Measurements from ENCODE around the gene KRT5. TPM values are rescaled to one million over a fixed set of nuclear protein-coding genes. Genes with fewer than 3 reads are reported as not detected.

The KRT5 gene
- total RNA-seq, 1 experiment from 2014 or later = 89.7 TPM

DNA sequence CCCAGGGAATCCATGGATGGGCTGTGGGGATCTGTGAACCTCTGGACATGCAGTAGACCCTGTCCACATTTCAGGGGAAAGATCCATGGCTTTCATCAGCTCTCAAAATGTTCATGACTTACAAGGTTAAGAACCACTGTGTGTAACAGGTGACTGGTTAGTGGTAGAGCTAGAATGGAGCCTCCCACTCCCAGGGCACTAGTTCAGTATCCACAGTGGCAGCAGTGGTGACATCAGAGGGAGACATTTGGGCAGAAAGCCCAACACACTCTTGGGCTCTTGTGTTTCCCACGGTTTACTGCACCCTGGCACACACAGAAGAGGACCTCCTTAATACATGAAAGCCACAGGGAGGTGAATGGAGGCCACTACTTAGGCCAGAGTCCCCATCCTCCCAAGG lies 44.4 kb upstream of the KRT5 start:
- CTCF ChIA-PET = no interaction called here
- DNase-seq = no peak
- H2AFZ ChIP-seq = no peak overlapping the region
- no peaks in the 10 kb centered on the region for H3K36me3 ChIP-seq (ENCODE audit: low read depth)
- H3K9me2 ChIP-seq (ENCODE audit: insufficient read depth) = no peaks in the 10 kb centered on the region
- no peaks in the 10 kb centered on the region for H4K20me1 ChIP-seq (ENCODE audit: insufficient read depth)
- POLR2A ChIA-PET (ENCODE audit: unreplicated experiment) = interaction anchor here (0.6 kb wide), 1 partner anchor 20 kb away, joined by 5 read pairs; no protein-coding TSS in a partner anchor
- TF ChIP-seq EZH2 (IDR thresholded peaks at IDR 0.05; ENCODE audit: low read depth) = no peak
- TF ChIP-seq, protein P1, sequence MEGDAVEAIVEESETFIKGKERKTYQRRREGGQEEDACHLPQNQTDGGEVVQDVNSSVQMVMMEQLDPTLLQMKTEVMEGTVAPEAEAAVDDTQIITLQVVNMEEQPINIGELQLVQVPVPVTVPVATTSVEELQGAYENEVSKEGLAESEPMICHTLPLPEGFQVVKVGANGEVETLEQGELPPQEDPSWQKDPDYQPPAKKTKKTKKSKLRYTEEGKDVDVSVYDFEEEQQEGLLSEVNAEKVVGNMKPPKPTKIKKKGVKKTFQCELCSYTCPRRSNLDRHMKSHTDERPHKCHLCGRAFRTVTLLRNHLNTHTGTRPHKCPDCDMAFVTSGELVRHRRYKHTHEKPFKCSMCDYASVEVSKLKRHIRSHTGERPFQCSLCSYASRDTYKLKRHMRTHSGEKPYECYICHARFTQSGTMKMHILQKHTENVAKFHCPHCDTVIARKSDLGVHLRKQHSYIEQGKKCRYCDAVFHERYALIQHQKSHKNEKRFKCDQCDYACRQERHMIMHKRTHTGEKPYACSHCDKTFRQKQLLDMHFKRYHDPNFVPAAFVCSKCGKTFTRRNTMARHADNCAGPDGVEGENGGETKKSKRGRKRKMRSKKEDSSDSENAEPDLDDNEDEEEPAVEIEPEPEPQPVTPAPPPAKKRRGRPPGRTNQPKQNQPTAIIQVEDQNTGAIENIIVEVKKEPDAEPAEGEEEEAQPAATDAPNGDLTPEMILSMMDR (conservative IDR thresholded peaks at IDR 0.05) = no peak
- no peak overlapping the region for H3K4me3 ChIP-seq
- H3K79me2 ChIP-seq (ENCODE audit: low read depth) = no peaks in the 10 kb centered on the region
- H3K9me3 ChIP-seq (ENCODE audit: insufficient read depth, low read depth) = no peaks in the 10 kb centered on the region
- H3K4me2 ChIP-seq = no peak overlapping the region
- intact Hi-C loops (cut with micrococcal nuclease; ENCODE audit: unreplicated experiment) = no loop called here
- H3K27me3 ChIP-seq (ENCODE audit: insufficient read depth, low read depth) = no peaks in the 10 kb centered on the region; the same call in 1 of the 2 replicates
- H3F3A ChIP-seq (ENCODE audit: insufficient read depth, low read depth) = no peaks in the 10 kb centered on the region
- H3K4me1 ChIP-seq (replicated peaks; ENCODE audit: insufficient read depth) = no peaks in the 10 kb centered on the region
- H3K27ac ChIP-seq = no peak overlapping the region
- no TSS peak for BruUV-seq (replicated peaks)

DNA sequence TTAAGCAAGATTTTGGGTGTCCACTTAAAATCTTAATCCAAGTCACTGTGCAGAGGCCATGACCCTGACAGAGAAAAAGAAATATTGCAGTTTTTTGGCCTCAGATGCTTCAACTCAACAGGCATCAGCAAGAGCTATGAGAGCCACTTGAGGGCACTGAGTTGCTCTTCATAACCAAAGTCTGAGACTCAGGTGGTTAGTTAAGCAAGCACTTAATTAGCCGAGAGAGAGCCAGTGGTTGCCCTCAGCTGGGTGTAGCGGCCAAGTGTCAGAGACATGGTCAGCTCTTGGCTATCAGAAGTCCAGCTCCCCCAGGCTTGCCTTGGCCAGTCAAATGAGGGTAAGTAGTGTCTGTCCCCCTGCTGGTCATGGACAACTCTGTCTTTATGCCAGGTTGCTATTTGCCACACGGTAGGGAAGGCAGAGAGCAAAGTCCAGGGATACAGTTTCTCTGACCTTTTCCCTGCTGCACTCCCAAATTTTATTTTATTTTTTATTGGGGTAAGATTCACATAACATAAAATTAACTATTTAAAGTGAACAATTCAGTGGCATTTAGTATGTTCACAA lies 41.8 kb upstream of the KRT5 start:
- H3K4me3 ChIP-seq = no peak overlapping the region
- DNase-seq = no peak

DNA sequence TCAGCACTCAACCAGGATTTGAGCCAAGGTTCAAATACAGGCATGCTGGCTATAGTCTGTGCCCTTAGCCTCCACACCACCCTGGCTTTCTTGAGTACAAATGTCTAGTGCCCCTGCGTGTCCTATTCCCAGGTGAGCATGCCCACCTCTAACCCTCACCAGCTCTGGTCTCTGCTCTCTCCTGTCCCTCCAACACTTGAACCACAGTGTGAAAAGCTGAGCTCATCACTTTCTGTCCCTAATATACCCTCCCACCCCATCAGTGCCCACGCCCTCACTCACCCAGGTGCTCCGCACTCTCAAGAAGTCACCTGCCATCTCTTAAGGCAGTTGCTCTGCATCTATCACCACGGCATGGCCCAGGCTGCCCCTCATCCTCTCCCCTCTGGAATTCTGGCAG lies 39.8 kb upstream of the KRT5 start:
- H2AFZ ChIP-seq = no peak overlapping the region
- H4K20me1 ChIP-seq (ENCODE audit: insufficient read depth) = no peaks in the 10 kb centered on the region
- H3K4me2 ChIP-seq = no peak overlapping the region
- no peaks in the 10 kb centered on the region; the same call in 1 of the 2 replicates for H3K27me3 ChIP-seq (ENCODE audit: insufficient read depth, low read depth)
- H3K4me3 ChIP-seq = no peak overlapping the region
- no peaks in the 10 kb centered on the region for H3K4me1 ChIP-seq (replicated peaks; ENCODE audit: insufficient read depth)
- no TSS peak for BruUV-seq (replicated peaks)
- no peaks in the 10 kb centered on the region for H3K9me3 ChIP-seq (ENCODE audit: insufficient read depth, low read depth)
- no peaks in the 10 kb centered on the region for H3F3A ChIP-seq (ENCODE audit: insufficient read depth, low read depth)
- no peak for DNase-seq
- ChIA-PET CTCF (no interaction called here), POLR2A (ENCODE audit: unreplicated experiment) (no interaction called here)
- no peak for TF ChIP-seq EZH2 (IDR thresholded peaks at IDR 0.05; ENCODE audit: low read depth)
- TF ChIP-seq, protein P1 (conservative IDR thresholded peaks at IDR 0.05) = no peak
- intact Hi-C loops (cut with micrococcal nuclease; ENCODE audit: unreplicated experiment) = no loop called here
- no peaks in the 10 kb centered on the region for H3K79me2 ChIP-seq (ENCODE audit: low read depth)
- no peaks in the 10 kb centered on the region for H3K9me2 ChIP-seq (ENCODE audit: insufficient read depth)
- H3K36me3 ChIP-seq (ENCODE audit: low read depth) = no peaks in the 10 kb centered on the region
- no peak overlapping the region for H3K27ac ChIP-seq

More for the DNA sequence above, 41.8 kb upstream of the KRT5 start:
- intact Hi-C loops (cut with micrococcal nuclease; ENCODE audit: unreplicated experiment) = no loop called here
- H3K9me2 ChIP-seq (ENCODE audit: insufficient read depth) = no peaks in the 10 kb centered on the region
- H4K20me1 ChIP-seq (ENCODE audit: insufficient read depth) = no peaks in the 10 kb centered on the region
- no peaks in the 10 kb centered on the region for H3K36me3 ChIP-seq (ENCODE audit: low read depth)
- no TSS peak for BruUV-seq (replicated peaks)
- ChIA-PET CTCF (interaction anchor here (1.0 to 1.2 kb wide), 2 partner anchors 41 to 119 kb away, joined by 3 to 5 read pairs; no protein-coding TSS in a partner anchor), POLR2A (ENCODE audit: unreplicated experiment) (no interaction called here)
- no peak overlapping the region for H3K4me2 ChIP-seq
- no peaks in the 10 kb centered on the region for H3K9me3 ChIP-seq (ENCODE audit: insufficient read depth, low read depth)
- no peaks in the 10 kb centered on the region; the same call in 1 of the 2 replicates for H3K27me3 ChIP-seq (ENCODE audit: insufficient read depth, low read depth)
- TF ChIP-seq, protein P1 (conservative IDR thresholded peaks at IDR 0.05) = peak; percentile 56
- no peak for TF ChIP-seq EZH2 (IDR thresholded peaks at IDR 0.05; ENCODE audit: low read depth)
- no peaks in the 10 kb centered on the region for H3K4me1 ChIP-seq (replicated peaks; ENCODE audit: insufficient read depth)
- no peak overlapping the region for H3K27ac ChIP-seq
- H3F3A ChIP-seq (ENCODE audit: insufficient read depth, low read depth) = no peaks in the 10 kb centered on the region
- H2AFZ ChIP-seq = no peak overlapping the region
- H3K79me2 ChIP-seq (ENCODE audit: low read depth) = no peaks in the 10 kb centered on the region

Measured in PC-9 (cell line).